ENCODE data around the gene GRHL1.

DNA sequence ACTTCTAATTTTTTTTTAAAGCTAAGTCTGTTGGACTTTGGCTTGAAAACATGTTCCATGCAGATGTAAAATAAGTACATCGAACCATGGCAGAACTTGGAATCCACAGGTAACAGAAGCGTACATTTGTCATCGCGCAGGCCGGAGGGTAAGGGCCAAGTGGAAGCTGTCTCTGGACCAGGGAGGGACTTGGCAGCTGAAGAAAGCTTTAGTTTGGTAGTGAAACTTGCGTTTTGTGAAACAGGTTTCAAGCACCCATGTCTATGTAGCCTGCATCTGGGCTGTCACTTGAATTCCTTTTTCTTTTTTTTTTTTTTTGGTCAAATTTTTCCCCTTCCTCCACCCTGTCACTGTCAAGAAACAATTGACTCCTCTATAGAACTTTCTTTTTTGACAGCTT, 20.4 kb downstream of the GRHL1 start:
- TF ChIP-seq, protein P1, sequence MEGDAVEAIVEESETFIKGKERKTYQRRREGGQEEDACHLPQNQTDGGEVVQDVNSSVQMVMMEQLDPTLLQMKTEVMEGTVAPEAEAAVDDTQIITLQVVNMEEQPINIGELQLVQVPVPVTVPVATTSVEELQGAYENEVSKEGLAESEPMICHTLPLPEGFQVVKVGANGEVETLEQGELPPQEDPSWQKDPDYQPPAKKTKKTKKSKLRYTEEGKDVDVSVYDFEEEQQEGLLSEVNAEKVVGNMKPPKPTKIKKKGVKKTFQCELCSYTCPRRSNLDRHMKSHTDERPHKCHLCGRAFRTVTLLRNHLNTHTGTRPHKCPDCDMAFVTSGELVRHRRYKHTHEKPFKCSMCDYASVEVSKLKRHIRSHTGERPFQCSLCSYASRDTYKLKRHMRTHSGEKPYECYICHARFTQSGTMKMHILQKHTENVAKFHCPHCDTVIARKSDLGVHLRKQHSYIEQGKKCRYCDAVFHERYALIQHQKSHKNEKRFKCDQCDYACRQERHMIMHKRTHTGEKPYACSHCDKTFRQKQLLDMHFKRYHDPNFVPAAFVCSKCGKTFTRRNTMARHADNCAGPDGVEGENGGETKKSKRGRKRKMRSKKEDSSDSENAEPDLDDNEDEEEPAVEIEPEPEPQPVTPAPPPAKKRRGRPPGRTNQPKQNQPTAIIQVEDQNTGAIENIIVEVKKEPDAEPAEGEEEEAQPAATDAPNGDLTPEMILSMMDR (conservative IDR thresholded peaks at IDR 0.05 in 1 of 2, IDR thresholded peaks at IDR 0.05 in 1 of 2; ENCODE audit: extremely low read depth in 1 of 2, insufficient read depth in 1 of 2, low read depth in 1 of 2, low read length in 2 of 2), result no peak
- TF ChIP-seq EZH2 (IDR thresholded peaks at IDR 0.05; ENCODE audit: borderline replicate concordance, low read length), result no peak

All from mammary epithelial cell (primary cell).